Stimulated activated CD4-positive, alpha-beta T cell treated with anti-CD3 and anti-CD28 coated beads, Interleukin-15, amount 100 ng/mL, for 48 hours (primary cell): ENCODE measurements around the gene IFRD2.
"Not testable (repeated sequence)": the region's sequence is repeated elsewhere in the genome, so short reads cannot be mapped to it uniquely, and the experiment has no call there.

Experiments used
- DNase-seq, 2 donors: peaks; one replicate each; pipeline ENCODE4 v3.0.0-alpha.2; 2020; ENCODE audit warnings: low read depth in 2 of 2

Gene IFRD2

GRCh38 chr3:50324351-50325112 lies 32.3 kb upstream of the IFRD2 start:
- DNase-seq, result peak in 1 of 2 donors; percentile 57

GRCh38 chr3:50323614-50324199 lies 31.5 kb upstream of the IFRD2 start:
- no peak for DNase-seq

- DNase-seq, result no peak
These were observed 30.9 kb upstream of the IFRD2 start for GRCh38 chr3:50323092-50323600.

GRCh38 chr3:50322386-50323091 lies 30.3 kb upstream of the IFRD2 start, which contains the start of gene HYAL2:
Gene HYAL2, minus strand, starts transcription at chr3:50322745. Its CDS starts 2,256 bp downstream, at chr3:50320489.
- no peak for DNase-seq

- no peak for DNase-seq
These were observed 29.8 kb upstream of the IFRD2 start for GRCh38 chr3:50322115-50322385.

- DNase-seq, result peak; percentile 71 to 80
These were observed 29.3 kb upstream of the IFRD2 start for GRCh38 chr3:50321336-50322114.

- DNase-seq, result no peak
These were observed 28.7 kb upstream of the IFRD2 start for GRCh38 chr3:50320853-50321335.

GRCh38 chr3:50319894-50320625 lies 27.8 kb upstream of the IFRD2 start:
- no peak for DNase-seq

- DNase-seq, result no peak
These were observed 27.1 kb upstream of the IFRD2 start for GRCh38 chr3:50319181-50319893.

GRCh38 chr3:50318615-50319014 lies 26.4 kb upstream of the IFRD2 start:
- no peak for DNase-seq

GRCh38 chr3:50318163-50318562 lies 25.9 kb upstream of the IFRD2 start:
- no peak for DNase-seq

- DNase-seq, result no peak
These were observed 25.1 kb upstream of the IFRD2 start for GRCh38 chr3:50317300-50317699.

- DNase-seq, result no peak
These were observed 24.5 kb upstream of the IFRD2 start for GRCh38 chr3:50316657-50317242.

- DNase-seq, result no peak
These were observed 22.6 kb upstream of the IFRD2 start for GRCh38 chr3:50314816-50315215.

GRCh38 chr3:50314342-50314741 lies 22.1 kb upstream of the IFRD2 start:
- no peak for DNase-seq

GRCh38 chr3:50312041-50312440 lies 19.8 kb upstream of the IFRD2 start:
- not testable (repeated sequence) for DNase-seq

- no peak for DNase-seq
These were observed 12.4 kb upstream of the IFRD2 start for GRCh38 chr3:50304601-50305000.

- no peak for DNase-seq
These were observed 11.0 kb upstream of the IFRD2 start, which contains the start of gene HYAL1 for GRCh38 chr3:50303013-50303815. Gene HYAL1, minus strand, starts transcription at chr3:50303574. Its CDS starts 618 bp downstream, at chr3:50302956.
